HL-60 (cell line): ENCODE results near the gene ERBIN.
"Not testable (repeated sequence)": the region's sequence is repeated elsewhere in the genome, so short reads cannot be mapped to it uniquely, and the experiment has no call there.

Experiments used
- DNase-seq, 2 experiments: peaks; one replicate each; pipeline ENCODE4 v3.0.0-alpha.2; 2010 to 2020; ENCODE audit warnings: low read depth in 1 of 2, low spot score in 1 of 2
- H3K27ac ChIP-seq: fragments of 250-450 bp; sonication (Bioruptor Pico); replicated peaks from 2 replicates; pipeline ENCODE4 v1.5.1; 2020; ENCODE audit warnings: mild to moderate bottlenecking, moderate library complexity
- H3K27me3 ChIP-seq: fragments of 250-450 bp; sonication (Bioruptor Pico); 2 replicates; pipeline ENCODE4 v1.5.1; 2021; ENCODE audit warnings: mild to moderate bottlenecking, moderate library complexity; ENCODE audit not compliant: insufficient read depth, poor library complexity, severe bottlenecking
- H3K4me3 ChIP-seq: replicated peaks from 2 replicates; pipeline ENCODE4 v1.5.1; 2011; ENCODE audit warnings: mild to moderate bottlenecking, control low read depth, low read length; ENCODE audit not compliant: insufficient read depth
- CTCF ChIP-seq: IDR thresholded peaks from one replicate; pipeline ENCODE4 v1.5.1; 2011; ENCODE audit warnings: low read length, control low read depth, inconsistent platforms; ENCODE audit not compliant: insufficient read depth
- GABPA ChIP-seq: IDR thresholded peaks from 2 replicates; pipeline ENCODE4 v1.6.1; 2012; ENCODE audit warnings: low read depth
- POLR2AphosphoS5 ChIP-seq: IDR thresholded peaks from 2 replicates; pipeline ENCODE4 v1.6.1; 2012; ENCODE audit warnings: low read depth
- REST ChIP-seq: IDR thresholded peaks from 2 replicates; pipeline ENCODE4 v1.6.1; 2012; ENCODE audit warnings: low read depth; ENCODE audit not compliant: insufficient replicate concordance
- SPI1 ChIP-seq: IDR thresholded peaks from 2 replicates; pipeline ENCODE4 v1.6.1; 2012; ENCODE audit warnings: low read depth, mild to moderate bottlenecking, borderline replicate concordance

ERBIN gene

GRCh38 chr5:65882278-65882677 lies 44.1 kb upstream of the ERBIN start:
- Histone ChIP-seq H3K27me3 (no peaks in the 10 kb centered on the region), H3K4me3 (no peak overlapping the region), H3K27ac (no peak overlapping the region)
- DNase-seq: no peak
- TF ChIP-seq CTCF (no peak), GABPA (no peak), POLR2AphosphoS5 (no peak), SPI1 (no peak), REST (no peak)

DNA sequence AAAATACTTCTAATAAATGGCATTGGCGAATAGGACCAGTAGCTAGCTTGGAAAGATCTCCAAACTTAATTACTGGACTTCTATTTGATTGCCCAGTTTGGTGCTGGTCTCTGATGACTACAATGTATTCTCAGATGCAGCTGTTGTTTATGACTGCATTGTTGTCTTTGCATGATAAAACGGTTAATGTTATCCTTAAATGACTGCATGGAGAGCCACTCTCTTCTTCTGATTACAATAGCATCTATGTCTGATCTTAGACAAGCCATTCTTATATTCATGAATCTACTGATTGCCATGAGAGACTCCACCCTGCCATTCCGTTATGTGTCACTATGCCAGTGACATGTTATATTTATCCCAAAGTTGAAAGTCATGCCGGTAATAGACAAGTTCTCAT lies 42.9 kb upstream of the ERBIN start:
- TF ChIP-seq REST: no peak
- TF ChIP-seq GABPA: no peak
- TF ChIP-seq SPI1: no peak
- no peak for TF ChIP-seq POLR2AphosphoS5
- TF ChIP-seq CTCF: no peak
- H3K27me3 ChIP-seq: no peaks in the 10 kb centered on the region
- H3K27ac ChIP-seq: no peak overlapping the region
- no peak overlapping the region for H3K4me3 ChIP-seq
- no peak for DNase-seq

DNA sequence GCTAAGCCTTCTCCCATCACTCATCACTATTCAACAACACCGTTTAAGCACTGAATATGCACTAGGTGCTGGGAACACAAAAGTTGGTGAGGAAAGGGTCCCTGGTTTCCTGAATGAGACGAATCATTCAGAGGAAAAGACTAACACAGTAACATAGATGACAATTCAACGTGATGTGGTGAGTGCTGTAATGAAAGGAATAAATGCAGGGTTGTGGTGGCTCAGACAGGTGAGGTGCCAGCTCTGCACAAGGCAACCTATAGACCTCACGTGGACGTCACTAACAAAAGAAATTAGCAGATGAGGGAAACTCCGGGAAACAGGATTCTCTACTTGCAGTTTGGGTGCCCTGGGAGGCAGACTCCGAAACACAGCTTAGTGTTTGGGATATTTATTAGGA lies 40.0 kb upstream of the ERBIN start:
- Histone ChIP-seq H3K4me3 (no peak overlapping the region), H3K27me3 (no peaks in the 10 kb centered on the region), H3K27ac (no peak overlapping the region)
- DNase-seq: no peak
- TF ChIP-seq SPI1 (no peak), CTCF (no peak)

DNA sequence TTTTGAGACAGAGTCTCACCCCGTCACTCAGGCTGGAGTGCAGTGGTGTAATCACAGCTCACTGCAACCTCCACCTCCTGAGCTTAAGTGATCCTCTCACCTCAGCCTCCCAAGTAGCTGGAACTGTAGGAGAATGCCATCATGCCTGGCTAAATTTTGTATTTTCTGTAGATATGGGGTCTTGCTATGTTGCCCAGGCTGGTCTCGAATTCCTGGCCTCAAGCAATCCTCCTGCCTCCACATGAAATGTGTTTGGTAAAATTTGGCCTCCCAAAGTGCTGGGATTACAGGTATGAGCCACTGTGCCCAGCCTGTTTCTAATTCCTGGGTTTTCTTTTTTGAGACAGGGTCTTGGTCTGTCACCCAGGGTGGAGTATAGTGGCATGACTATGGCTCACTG lies 34.4 kb upstream of the ERBIN start:
- not testable (repeated sequence) for H3K4me3 ChIP-seq, H3K27me3 ChIP-seq, DNase-seq

More for the DNA sequence above, 34.4 kb upstream of the ERBIN start:
- H3K27ac ChIP-seq: not testable (repeated sequence)
